ENCODE results near the gene BRD1. TPM values are rescaled to one million over a fixed set of nuclear protein-coding genes. Genes with fewer than 3 reads are reported as not detected.

The BRD1 gene
- total RNA-seq, 1 experiment from 2014 or later = 31.3 TPM

- no peak for TF ChIP-seq ATF3 (IDR thresholded peaks at IDR 0.05)
- no peak for TF ChIP-seq MAX (IDR thresholded peaks at IDR 0.05)
- TF ChIP-seq ZNF274 (IDR thresholded peaks at IDR 0.05; ENCODE audit: low read depth, low read length) = no peak
Measured at GRCh38 chr22:49856766-49857618, 29.3 kb upstream of the BRD1 start (continued).

GRCh38 chr22:49856343-49856742 lies 28.7 kb upstream of the BRD1 start:
- Histone ChIP-seq H3K4me3 (replicated peaks in 1 of 2; ENCODE audit: low read depth in 1 of 2, low read length in 2 of 2) (no peak overlapping the region), H2AFZ (ENCODE audit: low read depth, low read length, poor library complexity, severe bottlenecking) (no peak overlapping the region), H3K79me2 (ENCODE audit: insufficient read depth, low read length) (peaks cover 73% of the 10 kb centered on the region), H3K36me3 (ENCODE audit: control insufficient read depth in 1 of 2, insufficient read depth in 2 of 2, low read length in 2 of 2) (peaks cover 0 to 5% of the 10 kb centered on the region in 2 experiments; a peak in 1 of 4 replicates), H3K4me1 (ENCODE audit: control insufficient read depth in 1 of 2, insufficient read depth in 2 of 2, low read length in 2 of 2) (peaks cover 15 to 22% of the 10 kb centered on the region in 2 experiments), H3K27me3 (ENCODE audit: insufficient read depth, low read length) (no peaks in the 10 kb centered on the region), H3K9ac (ENCODE audit: low read length) (no peak overlapping the region), H3K4me2 (ENCODE audit: low read length) (no peak overlapping the region; the same call in 1 of the 2 replicates), H3K9me3 (ENCODE audit: control insufficient read depth in 1 of 2, insufficient read depth in 1 of 2, low read depth in 1 of 2, low read length in 2 of 2) (no peaks in the 10 kb centered on the region), H3K27ac (ENCODE audit: low read depth, low read length) (no peak overlapping the region), H4K20me1 (ENCODE audit: insufficient read depth) (no peaks in the 10 kb centered on the region; the same call in 1 of the 2 replicates), H3K9me2 (ENCODE audit: insufficient read depth) (no peaks in the 10 kb centered on the region)
- CTCF ChIA-PET = no interaction called here
- DNase-seq (ENCODE audit: low read depth, low spot score) (no peak), ATAC-seq (no peak)
- no TSS peak for BruUV-seq (replicated peaks)
- intact Hi-C loops (cut with micrococcal nuclease) = no loop called here
- RAD21 ChIA-PET (ENCODE audit: low non-redundant PET in 1 of 2, low total read pairs in 2 of 2, uncharacterized antibody in 2 of 2, unreplicated experiment in 2 of 2) = no interaction called here
- POLR2A ChIA-PET = no interaction called here
- TF ChIP-seq ATF3 (IDR thresholded peaks at IDR 0.05) = no peak
- no peak for TF ChIP-seq ZBTB33 (IDR thresholded peaks at IDR 0.05; ENCODE audit: extremely low read depth, insufficient replicate concordance, low read length)
- TF ChIP-seq MAX (IDR thresholded peaks at IDR 0.05) = no peak
- TF ChIP-seq ZNF274 (IDR thresholded peaks at IDR 0.05; ENCODE audit: low read depth, low read length) = no peak
- no peak for TF ChIP-seq YY1 (IDR thresholded peaks at IDR 0.05; ENCODE audit: extremely low read depth, insufficient replicate concordance, low read depth, low read length)
- TF ChIP-seq EZH2 (IDR thresholded peaks at IDR 0.05) = no peak
- TF ChIP-seq RAD21 (IDR thresholded peaks at IDR 0.05; ENCODE audit: low read depth) = no peak
- no peak for TF ChIP-seq CBX3 (IDR thresholded peaks at IDR 0.05; ENCODE audit: low read depth)
- no peak for TF ChIP-seq EZH2phosphoT487 (IDR thresholded peaks at IDR 0.05; ENCODE audit: borderline replicate concordance)
- TF ChIP-seq FOSL1 (IDR thresholded peaks at IDR 0.05; ENCODE audit: low read depth) = no peak
- no peak for TF ChIP-seq ELF1 (IDR thresholded peaks at IDR 0.05; ENCODE audit: borderline replicate concordance, low read depth)
- TF ChIP-seq SIN3A (IDR thresholded peaks at IDR 0.05; ENCODE audit: low read depth) = no peak
- no peak for TF ChIP-seq POLR2AphosphoS5 (IDR thresholded peaks at IDR 0.05; ENCODE audit: low read depth, low read length)
- TF ChIP-seq SP1 (IDR thresholded peaks at IDR 0.05; ENCODE audit: low read depth) = no peak
- no peak for TF ChIP-seq CEBPB (IDR thresholded peaks at IDR 0.05; ENCODE audit: low read depth)
- TF ChIP-seq EGR1 (IDR thresholded peaks at IDR 0.05; ENCODE audit: low read depth) = no peak
- no peak for TF ChIP-seq CTCF (IDR thresholded peaks at IDR 0.05 in 2 of 3, conservative IDR thresholded peaks at IDR 0.05 in 1 of 3; ENCODE audit: borderline replicate concordance in 1 of 3, insufficient read depth in 1 of 3, low read depth in 2 of 3, low read length in 2 of 3)
